ENCODE results near the gene NEK8.

The NEK8 gene

DNA sequence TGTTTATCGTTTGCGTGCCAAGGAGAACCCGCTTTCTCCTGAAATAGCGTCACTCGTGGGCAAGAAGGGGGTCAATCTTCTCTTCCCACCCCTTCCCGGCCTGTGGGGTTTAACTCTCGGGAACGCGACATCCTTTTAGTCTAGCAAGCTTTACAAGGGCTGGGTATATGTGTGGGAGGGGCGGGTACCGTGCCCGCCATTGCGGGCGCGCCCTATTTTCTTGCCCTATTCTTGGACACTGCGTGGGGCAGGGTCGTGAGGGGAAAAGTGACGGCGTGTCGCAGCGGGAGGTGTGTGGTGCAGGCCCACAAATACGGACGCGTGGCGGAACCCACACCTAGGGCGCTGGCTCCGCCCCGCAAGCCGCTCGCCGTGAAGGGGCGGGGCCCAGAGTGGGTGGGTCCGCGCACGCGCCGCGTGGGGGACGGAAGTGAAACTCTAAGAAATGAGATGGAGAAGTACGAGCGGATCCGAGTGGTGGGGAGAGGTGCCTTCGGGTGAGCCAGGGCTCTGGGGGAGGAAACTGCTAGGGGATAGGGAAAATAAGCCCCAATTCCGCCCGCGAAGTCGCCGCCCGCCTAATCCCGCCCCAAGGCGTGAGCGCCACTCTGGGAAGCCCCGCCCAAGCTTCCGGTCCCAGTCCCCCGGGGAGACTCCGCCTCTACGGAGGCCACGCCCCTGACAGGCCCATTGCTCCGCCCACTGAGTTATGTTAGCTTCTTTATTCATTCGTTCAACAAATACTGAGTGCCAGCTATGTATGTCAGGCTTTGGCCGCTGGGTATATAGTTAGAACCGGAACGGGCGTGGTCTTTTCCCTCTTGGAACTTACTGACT is at the start of gene NEK8:
Gene NEK8, plus strand, starts transcription at position 425 of the 837 bp plus-strand sequence. Its CDS starts 26 bp downstream, at position 451.
- DNase-seq: peak; percentile 97

DNA sequence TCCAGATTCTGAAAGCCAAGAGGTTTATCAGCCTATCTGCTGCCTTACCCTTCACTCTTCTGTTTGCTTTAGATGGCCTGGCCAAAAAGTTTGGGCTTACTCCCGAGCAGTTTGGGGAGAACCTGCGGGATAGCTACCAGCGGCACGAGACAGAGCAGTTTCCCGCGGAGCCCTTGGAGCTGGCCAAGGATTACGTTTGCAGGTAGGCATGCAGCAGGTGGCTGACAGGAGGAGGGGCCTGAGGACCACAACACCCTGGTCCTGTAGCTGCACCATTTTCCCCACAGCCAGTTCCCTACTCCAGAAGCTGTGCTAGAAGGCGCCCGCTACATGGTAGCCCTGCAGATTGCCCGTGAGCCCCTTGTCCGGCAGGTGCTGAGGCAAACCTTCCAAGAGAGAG is 45.9 kb upstream of the NEK8 start:
- DNase-seq: no peak

DNA sequence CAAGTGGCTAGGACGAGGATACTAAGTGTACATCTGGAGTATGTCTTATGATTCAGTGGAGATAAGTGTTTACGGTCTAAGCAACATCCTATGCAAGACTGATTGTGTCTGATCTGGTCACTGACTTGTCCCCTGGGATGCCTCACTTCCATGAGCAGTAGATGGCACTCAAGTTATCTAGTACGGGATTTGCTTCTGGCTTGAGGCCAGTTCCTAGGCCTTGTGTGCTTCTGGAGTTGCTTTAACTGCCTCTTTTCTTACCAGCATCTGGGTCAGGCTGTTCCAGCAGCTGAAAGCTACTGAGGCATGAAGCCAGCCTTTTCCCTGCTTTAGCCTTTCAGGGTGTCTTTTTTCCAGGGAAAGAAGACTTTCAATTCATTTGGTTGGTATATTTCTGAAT is 43.6 kb upstream of the NEK8 start:
- DNase-seq: no peak

DNA sequence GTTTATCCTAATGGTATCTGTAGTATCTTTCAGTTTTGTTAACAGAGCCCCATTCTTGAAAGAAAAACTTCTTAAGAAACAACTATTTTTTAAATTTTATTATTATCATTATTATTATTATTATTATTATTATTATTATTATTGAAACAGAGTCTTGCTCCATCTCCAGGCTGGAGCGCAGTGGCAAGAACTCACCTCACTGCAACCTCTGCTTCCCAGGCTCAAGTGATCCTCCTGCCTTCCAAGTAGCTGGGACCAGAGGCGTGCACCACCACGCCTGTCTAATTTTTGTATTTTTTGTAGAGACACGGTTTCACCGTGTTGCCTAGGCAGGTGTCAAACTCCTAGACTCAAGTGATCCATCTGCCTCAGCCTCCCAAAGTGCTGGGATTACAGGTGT is 43.2 kb upstream of the NEK8 start:
- DNase-seq: no peak

DNA sequence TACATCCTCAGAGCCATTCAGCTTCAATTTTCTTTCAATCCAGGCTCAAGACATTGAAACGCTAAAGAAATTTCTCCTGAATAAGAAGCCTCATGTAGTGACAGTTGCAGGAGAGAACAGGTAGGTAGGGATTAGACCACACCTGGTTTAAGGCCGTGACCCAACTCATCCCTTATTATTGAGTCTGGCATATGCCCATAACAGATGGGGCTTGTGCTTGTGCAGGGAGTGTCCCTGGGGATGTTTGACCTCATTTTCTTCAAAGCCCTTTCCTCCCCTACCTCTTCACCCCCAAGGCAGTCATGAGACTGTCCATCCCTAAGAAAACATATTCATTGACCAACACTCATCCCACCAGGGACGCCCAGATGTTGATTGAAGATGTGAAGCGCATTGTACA is 42.3 kb upstream of the NEK8 start:
- DNase-seq: no peak

DNA sequence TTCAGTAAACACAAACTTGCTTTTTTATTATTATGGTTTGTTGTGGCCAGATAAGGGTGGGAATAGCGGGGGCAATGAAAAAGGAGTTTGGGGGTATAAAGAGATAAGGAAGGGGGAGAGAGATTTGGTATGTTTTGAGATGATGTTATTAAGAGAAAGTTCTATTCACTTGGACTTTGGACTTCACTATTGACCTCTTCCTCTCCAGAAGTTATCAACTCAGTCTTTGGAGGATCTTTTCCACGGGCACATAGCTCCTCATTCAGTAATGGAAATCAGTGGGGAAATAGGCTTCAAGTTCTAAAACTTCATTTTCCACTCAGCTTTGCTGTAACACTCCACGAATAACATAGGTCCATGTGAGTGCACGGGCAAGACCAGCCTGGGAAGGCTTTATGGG is 40.1 kb upstream of the NEK8 start:
- DNase-seq: no peak

DNA sequence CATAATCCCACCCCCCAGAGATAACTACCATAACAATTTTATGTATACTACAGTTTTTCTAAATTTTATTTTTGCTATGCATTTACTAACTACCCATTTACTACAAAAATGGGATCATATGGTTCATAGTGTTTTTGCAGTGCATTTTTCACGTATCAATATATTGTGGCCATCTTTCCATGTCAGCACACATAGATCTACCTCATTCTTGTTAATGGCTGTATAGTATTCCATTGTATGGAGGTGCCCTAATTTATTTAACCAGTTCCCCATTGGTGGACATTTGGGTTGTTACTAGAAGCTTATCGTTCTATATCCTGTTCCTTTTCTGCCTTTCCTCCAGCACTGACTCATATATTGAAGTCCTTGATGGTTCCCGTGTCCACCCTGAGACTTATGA is 39.6 kb upstream of the NEK8 start:
- no peak for DNase-seq

DNA sequence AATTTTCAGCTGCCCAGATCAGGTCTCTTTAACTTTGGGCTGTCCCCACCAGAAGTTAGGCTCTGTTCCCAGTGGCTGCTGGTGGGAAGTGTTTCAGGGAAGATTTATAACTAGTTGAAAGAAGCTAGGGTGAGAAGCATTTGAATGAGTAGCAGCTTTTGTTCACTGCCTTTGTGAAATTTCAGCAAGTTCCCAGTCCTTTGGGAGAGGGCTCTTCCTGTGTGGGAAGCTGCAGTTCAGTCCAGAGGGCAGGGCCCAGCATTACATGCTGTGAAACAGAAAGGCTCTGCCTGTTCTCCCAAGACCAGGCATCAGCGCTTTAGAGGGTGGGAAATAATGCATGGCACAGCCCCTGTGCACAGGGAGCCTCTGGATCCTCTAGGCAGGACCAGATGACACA is 34.7 kb upstream of the NEK8 start:
- DNase-seq: no peak

DNA sequence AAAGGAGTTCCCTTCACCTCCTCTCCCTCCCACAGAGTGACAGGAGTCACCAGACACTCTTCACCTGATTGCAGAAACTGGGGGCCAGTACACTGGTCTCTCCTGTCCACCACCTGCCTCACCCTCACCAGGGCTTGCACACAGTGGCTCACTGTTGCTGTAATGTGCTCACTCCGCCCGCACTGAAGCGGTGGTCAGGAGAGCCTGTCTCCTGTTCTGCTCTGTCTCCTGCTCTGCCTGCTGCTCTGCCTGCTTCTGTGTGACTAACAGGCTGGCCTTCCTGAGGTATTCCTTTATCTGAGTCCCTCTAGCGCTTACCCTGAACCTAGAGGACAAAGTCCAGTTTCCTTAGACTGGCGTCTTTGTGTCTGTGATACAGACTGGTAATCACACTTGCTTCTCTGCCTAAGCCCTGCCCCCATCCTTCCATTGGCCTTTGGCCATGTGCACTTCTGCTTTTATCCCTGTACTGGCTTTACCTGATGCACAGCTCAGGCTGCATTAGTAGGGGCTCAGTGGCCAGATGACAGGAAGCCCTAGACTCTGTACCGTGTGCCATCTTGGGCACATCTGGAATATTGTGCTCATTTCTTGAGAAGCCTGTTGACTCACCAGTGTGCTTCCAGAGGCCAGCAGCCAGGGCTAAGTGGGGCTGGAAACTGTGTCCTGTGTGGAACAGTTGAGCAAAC is 30.2 kb upstream of the NEK8 start:
- no peak for DNase-seq

DNA sequence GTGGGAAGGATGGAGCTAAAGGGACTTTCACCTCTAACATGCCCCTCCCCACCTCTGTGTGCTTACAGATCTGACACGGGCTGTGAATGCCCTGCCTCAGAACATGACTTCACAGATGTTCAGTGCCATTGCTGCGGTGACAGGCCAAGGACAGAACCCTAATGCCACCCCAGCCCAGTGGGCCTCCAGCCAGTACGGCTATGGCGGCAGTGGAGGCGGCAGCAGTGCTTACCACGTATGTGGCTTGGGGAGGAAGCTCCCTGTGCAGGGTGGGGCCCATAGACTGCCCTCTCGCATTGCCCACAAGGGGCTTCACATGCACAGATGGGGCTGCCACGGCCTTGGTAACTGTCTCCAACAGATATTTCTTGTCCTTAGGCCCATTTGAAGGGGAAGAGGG is 28.3 kb upstream of the NEK8 start:
- no peak for DNase-seq

DNA sequence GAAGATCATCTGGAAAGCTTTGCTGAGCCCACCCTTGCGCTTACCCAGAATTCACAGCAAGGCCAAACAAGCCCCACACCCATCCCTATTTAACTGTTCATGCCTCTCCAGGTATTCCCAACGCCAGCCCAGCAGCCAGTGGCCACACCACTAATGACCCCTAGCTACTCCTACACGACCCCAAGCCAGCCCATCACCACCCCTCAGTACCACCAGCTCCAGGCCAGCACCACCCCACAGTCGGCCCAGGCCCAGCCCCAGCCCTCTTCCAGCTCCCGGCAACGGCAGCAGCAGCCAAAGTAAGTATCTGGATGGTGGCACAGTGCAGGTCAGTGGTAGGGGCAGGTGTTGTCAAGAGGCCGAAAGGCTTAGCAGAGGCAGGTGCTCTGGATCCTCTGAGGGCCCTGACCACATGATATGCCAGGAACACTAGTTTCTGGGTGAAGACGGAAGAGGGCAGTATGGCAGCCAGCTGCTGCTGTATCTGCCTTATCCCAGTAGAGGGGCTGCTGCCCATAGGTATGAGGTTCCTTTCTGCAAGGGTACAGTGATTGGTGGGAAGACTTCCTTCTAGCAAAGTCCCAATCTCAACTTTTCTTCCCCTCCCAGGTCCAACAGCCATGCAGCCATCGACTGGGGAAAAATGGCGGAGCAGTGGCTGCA is 27.6 kb upstream of the NEK8 start:
- no peak for DNase-seq

DNA sequence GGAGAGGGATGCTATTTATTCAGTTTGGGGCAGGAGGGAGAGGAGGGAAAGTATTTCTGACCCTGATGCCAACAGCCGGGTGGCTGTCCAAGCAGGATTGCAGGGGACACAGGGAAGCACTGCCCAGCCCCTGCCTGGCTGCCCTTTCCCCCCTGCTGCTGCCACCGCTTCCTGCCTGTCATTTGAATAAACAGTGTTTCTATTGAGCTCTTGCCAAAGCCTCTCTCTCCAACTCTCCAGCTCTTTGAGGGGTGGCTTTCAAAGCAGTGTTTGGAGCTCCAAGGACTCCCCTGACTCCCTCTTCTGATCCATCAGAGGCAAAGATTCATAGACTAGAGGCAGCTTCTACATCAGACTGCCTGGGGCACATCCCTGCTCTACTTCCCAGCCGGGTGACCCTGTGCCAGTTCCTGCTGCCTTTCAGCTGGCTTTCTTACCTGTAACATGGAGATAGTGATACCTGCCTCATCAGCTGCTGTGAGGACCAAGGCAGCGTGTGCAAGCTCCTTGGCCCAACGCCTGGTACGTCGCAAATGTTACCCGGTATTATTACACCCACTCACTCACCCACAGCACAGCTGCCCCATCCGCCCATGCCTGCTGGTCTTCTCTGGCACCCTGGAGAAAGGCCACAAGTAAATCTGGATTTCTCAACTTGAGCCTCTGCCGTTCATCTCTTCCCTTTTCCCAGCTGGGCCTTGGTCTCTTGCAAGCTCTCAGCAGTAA is 26.4 kb upstream of the NEK8 start:
- DNase-seq: no peak

DNA sequence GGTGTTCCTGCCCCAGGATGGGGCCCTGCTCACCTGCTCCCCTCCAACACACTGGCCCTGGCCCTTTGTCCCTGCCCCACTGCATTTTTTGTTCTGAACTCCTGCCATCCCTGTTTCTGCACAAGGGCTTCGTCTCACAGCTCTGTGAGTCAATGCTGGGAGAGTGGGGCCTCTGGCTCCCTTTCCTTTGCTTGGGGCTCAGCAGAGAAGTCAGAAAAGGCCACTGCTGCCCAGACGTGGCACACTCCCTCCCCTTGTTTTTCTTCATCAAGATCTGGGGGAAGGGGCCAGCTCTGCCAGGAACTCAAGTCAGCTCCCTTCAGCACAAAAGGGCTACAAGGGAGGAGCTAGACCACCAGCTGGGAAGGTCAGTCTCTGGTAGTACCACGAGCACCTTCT is 25.8 kb upstream of the NEK8 start:
- no peak for DNase-seq

DNA sequence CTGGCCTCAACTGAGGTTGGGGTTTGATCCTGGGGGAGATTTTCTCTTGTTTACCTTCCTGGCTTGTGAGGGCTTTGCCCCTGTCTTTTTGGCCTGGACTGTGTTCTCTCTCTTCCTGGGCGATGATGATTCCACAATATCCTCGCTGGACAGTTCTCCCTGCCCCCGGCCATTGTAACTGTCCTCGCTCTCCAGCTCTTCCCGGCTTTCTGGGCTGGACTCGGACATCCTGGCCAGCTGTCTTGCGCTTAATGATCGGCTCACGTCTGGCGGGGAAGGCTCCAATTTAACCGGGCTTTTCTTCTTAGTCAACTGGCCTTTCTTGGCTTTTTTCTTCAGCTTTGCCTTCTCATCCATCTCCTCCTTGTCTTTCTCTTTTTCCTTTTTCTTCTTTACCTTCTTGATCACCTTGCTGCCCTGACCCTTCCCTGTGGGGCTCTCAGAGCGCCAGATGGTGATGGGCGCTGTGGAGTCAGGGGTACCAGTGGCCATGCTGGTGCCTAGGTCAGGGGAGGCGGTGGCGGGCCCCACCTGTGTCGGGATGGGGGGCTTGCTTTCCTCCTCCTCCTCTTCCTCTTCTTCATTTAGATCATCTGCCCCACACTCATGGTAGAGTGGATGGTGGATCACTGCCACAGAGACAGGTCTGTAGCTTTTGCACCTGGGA is 24.9 kb upstream of the NEK8 start:
- DNase-seq: no peak

DNA sequence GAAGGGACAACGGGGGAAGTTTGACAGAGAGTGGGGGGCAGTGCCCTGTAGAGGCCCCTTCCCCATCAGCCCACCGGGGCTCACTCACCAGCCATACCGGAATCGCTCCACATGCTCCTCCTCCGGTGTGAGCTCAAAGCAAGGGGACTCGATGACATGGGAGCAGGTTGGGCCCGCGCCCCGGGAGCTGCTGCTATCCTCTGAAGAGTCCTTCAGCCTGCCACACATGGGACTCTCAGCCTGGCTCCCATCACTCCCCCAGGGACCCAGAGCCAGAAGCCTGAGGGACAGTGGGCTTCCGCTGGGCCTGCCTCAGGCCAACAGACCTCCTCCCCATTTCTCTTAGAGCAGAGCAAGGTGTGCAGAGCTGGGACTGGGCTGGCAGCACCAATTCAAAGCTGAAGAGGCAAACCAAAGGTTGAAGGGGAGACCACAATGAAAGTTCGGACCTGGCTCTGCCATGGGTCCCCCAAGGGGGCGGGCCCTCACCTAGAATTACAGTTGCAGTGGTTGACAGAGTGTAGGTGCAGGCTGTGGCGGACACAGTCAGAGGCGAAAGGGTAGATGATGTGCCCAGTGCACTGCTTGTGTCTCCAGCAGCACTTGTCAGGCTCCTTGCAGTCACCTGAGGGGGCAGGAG is 24.2 kb upstream of the NEK8 start:
- no peak for DNase-seq

DNA sequence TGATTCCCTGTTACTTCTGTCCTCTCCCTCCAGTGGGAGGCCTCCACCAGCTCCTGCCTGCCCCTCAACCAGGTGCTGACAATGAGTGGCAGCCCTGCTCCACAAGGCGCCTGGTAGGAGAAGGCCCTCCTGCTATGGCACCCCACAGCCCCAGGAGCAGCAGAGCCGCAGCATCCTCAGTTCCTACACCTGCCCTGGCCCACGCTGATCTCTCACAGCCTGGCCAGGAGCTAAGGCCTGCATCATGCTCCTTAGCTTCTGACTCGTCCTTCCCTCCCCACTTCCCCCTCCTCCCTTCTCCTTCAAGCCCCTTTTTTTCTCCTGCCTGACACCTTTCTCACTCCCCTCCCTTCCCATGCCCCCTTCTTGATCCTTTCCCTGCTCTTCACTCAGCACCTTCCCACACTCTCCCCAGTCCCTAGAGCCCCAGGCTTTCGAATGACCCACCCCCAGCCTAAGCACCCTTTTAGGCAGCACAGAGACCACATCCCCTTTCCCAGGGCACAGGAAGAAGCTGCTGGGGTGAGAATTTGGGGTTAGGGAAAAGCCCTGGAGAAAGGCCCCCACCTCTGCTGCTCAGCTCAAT is 23.4 kb upstream of the NEK8 start:
- DNase-seq: no peak

DNA sequence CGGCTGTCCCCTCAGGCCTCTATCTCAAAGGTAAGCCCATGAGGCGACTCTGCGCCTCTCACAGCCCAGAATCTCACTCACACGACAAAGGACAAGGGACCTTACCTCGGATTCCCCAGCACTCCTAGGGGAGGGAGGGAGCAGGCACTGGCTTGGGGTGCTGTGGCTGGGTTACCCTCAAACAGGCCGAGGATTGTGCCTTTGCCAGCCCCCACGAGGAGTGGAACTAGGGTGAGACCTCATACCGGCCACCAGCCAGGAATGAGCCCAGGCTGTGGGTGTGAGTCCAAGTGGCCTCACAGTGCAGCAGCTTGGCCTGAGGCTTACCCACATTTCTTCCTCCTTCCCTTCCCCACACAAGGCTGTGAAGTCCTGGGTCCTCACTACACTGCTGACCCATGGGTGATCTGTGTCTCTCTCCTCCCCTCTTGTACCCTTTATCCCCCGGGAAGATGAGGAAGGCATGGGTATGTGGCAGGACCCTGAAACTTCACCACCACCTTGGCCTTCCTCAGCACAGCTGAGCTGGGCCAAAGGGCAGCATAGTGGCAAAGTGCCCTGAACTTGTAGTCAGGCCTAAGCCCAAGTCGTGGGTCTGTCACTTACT is 22.8 kb upstream of the NEK8 start:
- DNase-seq: no peak

DNA sequence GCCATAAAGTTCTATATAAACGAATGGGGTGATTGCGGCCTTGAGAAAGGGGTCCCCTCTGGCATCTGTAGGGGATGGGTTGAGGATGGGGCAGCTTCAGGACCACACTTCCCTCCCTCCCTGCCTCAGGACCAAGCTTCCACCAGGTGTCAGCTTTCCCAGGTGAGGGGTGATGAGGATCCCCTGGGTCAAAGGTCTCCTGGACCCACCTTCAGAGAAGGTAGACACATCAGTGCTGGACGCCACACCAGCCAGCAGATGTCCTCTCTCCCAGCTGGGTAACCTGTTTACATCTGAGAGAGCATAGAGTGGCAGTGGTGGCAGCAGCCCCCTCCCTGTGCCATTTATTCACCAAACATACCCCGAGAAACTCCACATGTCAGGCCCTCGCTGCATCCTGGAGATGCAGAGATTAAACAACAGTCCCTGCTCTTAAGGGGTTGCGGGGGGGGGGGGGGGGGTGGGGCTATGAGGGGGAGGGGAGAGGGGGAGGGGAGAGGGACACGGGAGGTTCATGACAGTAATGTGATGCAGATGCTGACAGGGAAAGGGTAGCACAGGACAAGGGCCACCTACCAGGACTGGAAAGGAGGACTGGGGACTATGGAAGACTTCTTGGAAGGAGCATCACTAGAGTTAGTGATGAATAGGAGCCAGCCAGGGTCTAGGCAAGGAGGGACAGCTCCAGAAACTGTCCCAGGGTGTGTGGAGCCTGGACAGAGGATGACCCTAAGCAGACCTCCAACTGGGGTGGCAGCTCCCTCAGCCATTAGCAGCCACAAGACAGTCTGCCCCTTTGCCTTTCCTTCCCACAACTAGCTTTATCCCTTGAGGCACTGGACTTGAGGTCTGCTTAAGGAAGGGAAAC is 21.9 kb upstream of the NEK8 start:
- no peak for DNase-seq

DNA sequence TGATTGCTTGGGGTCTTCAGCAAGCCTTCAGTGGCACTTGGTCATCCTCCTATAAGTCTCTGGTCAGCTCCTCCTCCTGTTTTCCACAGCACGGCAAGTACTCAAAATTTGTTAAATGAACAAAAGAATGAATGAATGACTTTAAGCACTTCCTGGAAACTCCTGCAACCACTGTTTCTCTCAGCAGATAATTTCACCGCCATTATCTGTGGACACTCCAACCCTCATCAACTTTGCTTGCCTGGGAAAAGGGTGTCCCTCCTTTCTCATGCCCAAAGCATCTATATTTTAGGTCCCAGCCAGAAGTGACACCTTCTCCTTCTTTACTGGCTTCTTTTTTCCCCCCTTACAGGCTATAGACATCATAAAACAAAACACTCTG is 21.3 kb upstream of the NEK8 start:
- DNase-seq: no peak
